ENCODE measurements around the gene TAB2.
A peak's percentile ranks its signal among the peaks of the same experiment; 100 is the strongest.
"Not testable (repeated sequence)": the region's sequence is repeated elsewhere in the genome, so short reads cannot be mapped to it uniquely, and the experiment has no call there.

Gene TAB2

GRCh38 chr6:149300563-149300962 lies 16.9 kb upstream of the TAB2 start:
- H3K4me3 Mint-ChIP-seq: no peak overlapping the region
- H3K27me3 Mint-ChIP-seq: no peaks in the 10 kb centered on the region
- H3K27ac Mint-ChIP-seq: no peak overlapping the region
- H3K36me3 Mint-ChIP-seq: no peaks in the 10 kb centered on the region
- H3K9me3 Mint-ChIP-seq: no peaks in the 10 kb centered on the region
- peaks cover 6% of the 10 kb centered on the region for H3K4me1 Mint-ChIP-seq

GRCh38 chr6:149302723-149303122 lies 14.8 kb upstream of the TAB2 start:
- H3K9me3 Mint-ChIP-seq: no peaks in the 10 kb centered on the region
- H3K36me3 Mint-ChIP-seq: no peaks in the 10 kb centered on the region
- H3K4me1 Mint-ChIP-seq: peaks cover 8% of the 10 kb centered on the region
- no peaks in the 10 kb centered on the region for H3K27me3 Mint-ChIP-seq
- no peak overlapping the region for H3K27ac Mint-ChIP-seq
- no peak overlapping the region for H3K4me3 Mint-ChIP-seq

- Mint-ChIP-seq H3K4me1 (peaks cover 10% of the 10 kb centered on the region), H3K27ac (no peak overlapping the region), H3K36me3 (no peaks in the 10 kb centered on the region), H3K4me3 (no peak overlapping the region), H3K27me3 (no peaks in the 10 kb centered on the region), H3K9me3 (no peaks in the 10 kb centered on the region)
These were observed 14.0 kb upstream of the TAB2 start for GRCh38 chr6:149303468-149303867.

GRCh38 chr6:149305372-149305771 lies 12.1 kb upstream of the TAB2 start:
- H3K27me3 Mint-ChIP-seq: no peaks in the 10 kb centered on the region
- peaks cover 10% of the 10 kb centered on the region for H3K4me1 Mint-ChIP-seq

GRCh38 chr6:149306967-149307366 lies 10.5 kb upstream of the TAB2 start:
- H3K36me3 Mint-ChIP-seq: no peaks in the 10 kb centered on the region
- no peak overlapping the region for H3K4me3 Mint-ChIP-seq
- no peaks in the 10 kb centered on the region for H3K27me3 Mint-ChIP-seq
- H3K27ac Mint-ChIP-seq: no peak overlapping the region
- no peaks in the 10 kb centered on the region for H3K9me3 Mint-ChIP-seq
- peaks cover 10% of the 10 kb centered on the region for H3K4me1 Mint-ChIP-seq

More at GRCh38 chr6:149305372-149305771, 12.1 kb upstream of the TAB2 start:
- no peaks in the 10 kb centered on the region for H3K36me3 Mint-ChIP-seq
- peak overlapping the region; percentile 7 for H3K27ac Mint-ChIP-seq
- H3K9me3 Mint-ChIP-seq: no peaks in the 10 kb centered on the region
- H3K4me3 Mint-ChIP-seq: no peak overlapping the region

- H3K27me3 Mint-ChIP-seq: no peaks in the 10 kb centered on the region
- no peak overlapping the region for H3K27ac Mint-ChIP-seq
- H3K4me1 Mint-ChIP-seq: peaks cover 33% of the 10 kb centered on the region
- no peaks in the 10 kb centered on the region for H3K36me3 Mint-ChIP-seq
- H3K4me3 Mint-ChIP-seq: no peak overlapping the region
- H3K9me3 Mint-ChIP-seq: no peaks in the 10 kb centered on the region
These were observed 6.2 kb upstream of the TAB2 start for GRCh38 chr6:149311293-149311692.

- H3K27ac Mint-ChIP-seq: no peak overlapping the region
- no peaks in the 10 kb centered on the region for H3K27me3 Mint-ChIP-seq
- H3K4me3 Mint-ChIP-seq: no peak overlapping the region
- no peaks in the 10 kb centered on the region for H3K9me3 Mint-ChIP-seq
- H3K36me3 Mint-ChIP-seq: no peaks in the 10 kb centered on the region
- peaks cover 33% of the 10 kb centered on the region for H3K4me1 Mint-ChIP-seq
These were observed 5.7 kb upstream of the TAB2 start for GRCh38 chr6:149311766-149312165.

GRCh38 chr6:149313070-149313469 lies 4.4 kb upstream of the TAB2 start:
- H3K4me1 Mint-ChIP-seq: peaks cover 29% of the 10 kb centered on the region
- no peak overlapping the region for H3K4me3 Mint-ChIP-seq
- no peaks in the 10 kb centered on the region for H3K27me3 Mint-ChIP-seq
- H3K27ac Mint-ChIP-seq: no peak overlapping the region
- H3K36me3 Mint-ChIP-seq: no peaks in the 10 kb centered on the region
- no peaks in the 10 kb centered on the region for H3K9me3 Mint-ChIP-seq

GRCh38 chr6:149313861-149314260 lies 3.7 kb upstream of the TAB2 start:
- Mint-ChIP-seq H3K9me3 (no peaks in the 10 kb centered on the region), H3K36me3 (peaks cover 4% of the 10 kb centered on the region), H3K4me3 (no peak overlapping the region), H3K27ac (peak overlapping the region; percentile 20), H3K27me3 (no peaks in the 10 kb centered on the region), H3K4me1 (peaks cover 33% of the 10 kb centered on the region)

GRCh38 chr6:149314325-149314905 lies 3.1 kb upstream of the TAB2 start:
- H3K27me3 Mint-ChIP-seq: no peaks in the 10 kb centered on the region
- H3K9me3 Mint-ChIP-seq: no peaks in the 10 kb centered on the region
- peaks cover 4% of the 10 kb centered on the region for H3K36me3 Mint-ChIP-seq
- H3K4me3 Mint-ChIP-seq: no peak overlapping the region
- H3K4me1 Mint-ChIP-seq: peaks cover 36% of the 10 kb centered on the region
- no peak overlapping the region for H3K27ac Mint-ChIP-seq

- Mint-ChIP-seq H3K4me1 (peaks cover 44% of the 10 kb centered on the region), H3K36me3 (peaks cover 4% of the 10 kb centered on the region), H3K27ac (peak overlapping the region; percentile 80), H3K9me3 (no peaks in the 10 kb centered on the region), H3K4me3 (peak overlapping the region; percentile 99), H3K27me3 (no peaks in the 10 kb centered on the region)
These were observed 1.3 kb upstream of the TAB2 start for GRCh38 chr6:149316108-149316727.

- H3K4me3 Mint-ChIP-seq: peak overlapping the region; percentile 99
- peaks cover 52% of the 10 kb centered on the region for H3K4me1 Mint-ChIP-seq
- no peaks in the 10 kb centered on the region for H3K9me3 Mint-ChIP-seq
- peaks cover 6% of the 10 kb centered on the region for H3K36me3 Mint-ChIP-seq
- no peaks in the 10 kb centered on the region for H3K27me3 Mint-ChIP-seq
- peak overlapping the region; percentile 80 for H3K27ac Mint-ChIP-seq
These were observed 520 bp upstream of the TAB2 start for GRCh38 chr6:149316740-149317643.

GRCh38 chr6:149318581-149319286 lies 1.2 kb downstream of the TAB2 start:
- Mint-ChIP-seq H3K36me3 (peaks cover 10% of the 10 kb centered on the region), H3K9me3 (no peaks in the 10 kb centered on the region), H3K27me3 (no peaks in the 10 kb centered on the region), H3K4me1 (peaks cover 62% of the 10 kb centered on the region), H3K4me3 (peak overlapping the region; percentile 99), H3K27ac (peak overlapping the region; percentile 99)

GRCh38 chr6:149319422-149319821 lies 1.9 kb downstream of the TAB2 start:
- H3K4me3 Mint-ChIP-seq: peak overlapping the region; percentile 99
- H3K4me1 Mint-ChIP-seq: peaks cover 64% of the 10 kb centered on the region
- H3K36me3 Mint-ChIP-seq: peaks cover 12% of the 10 kb centered on the region
- H3K27me3 Mint-ChIP-seq: no peaks in the 10 kb centered on the region
- peak overlapping the region; percentile 99 for H3K27ac Mint-ChIP-seq
- no peaks in the 10 kb centered on the region for H3K9me3 Mint-ChIP-seq

GRCh38 chr6:149320016-149320415 lies 2.5 kb downstream of the TAB2 start:
- not testable (repeated sequence) for H3K9me3 Mint-ChIP-seq, H3K27me3 Mint-ChIP-seq
- Mint-ChIP-seq H3K27ac (peak overlapping the region; percentile 99), H3K36me3 (peaks cover 12% of the 10 kb centered on the region), H3K4me1 (peaks cover 64% of the 10 kb centered on the region), H3K4me3 (peak overlapping the region; percentile 99)

Data from activated naive CD4-positive, alpha-beta T cell treated with anti-CD3 and anti-CD28 coated beads, Interleukin-2, amount 50 U/mL, for 24 hours (primary cell).